IMR-90 (cell line): ENCODE results near the gene NPPC. TPM values are rescaled to one million over a fixed set of nuclear protein-coding genes. Genes with fewer than 3 reads are reported as not detected.

ENCODE experiments used
- ATAC-seq: fragments of 200-7000 bp; cut with Tn5 transposase; 2 replicates; pipeline ENCODE4 v1.9.1; 2020; ENCODE audit warnings: low read depth, mild to moderate bottlenecking, moderate library complexity
- BruUV-seq: library from RNA; stranded (reverse); fragments of 400-500 nt; replicated peaks from 2 replicates; lab custom pipeline; 2021; lab: Mats Ljungman, UMichigan
- CTCF ChIA-PET: fragments of 300-600 bp; formaldehyde crosslinking; extraction: SDS; loops from one replicate; lab custom pipeline; 2021; ENCODE audit warnings: antibody characterized with exemption; lab: Yijun Ruan, JAX
- POLR2A ChIA-PET: fragments of 300-600 bp; sonication (Branson Sonifier 250); formaldehyde crosslinking; loops from one replicate; lab custom pipeline; 2022; ENCODE audit warnings: antibody characterized with exemption; ENCODE audit not compliant: unreplicated experiment; lab: Charles Lee
- DNase-seq: peaks from one replicate; pipeline ENCODE4 v3.0.0; 2013
- H2AFZ ChIP-seq: replicated peaks from 2 replicates; pipeline ENCODE3; 2013; ENCODE audit warnings: low read length, mild to moderate bottlenecking; ENCODE audit not compliant: poor library complexity
- H2AK5ac ChIP-seq: 2 replicates; pipeline ENCODE4 v1.6.1; 2013; ENCODE audit warnings: low read depth, low read length, inconsistent platforms
- H2AK9ac ChIP-seq: replicated peaks from 2 replicates; pipeline ENCODE3; 2013; ENCODE audit warnings: mild to moderate bottlenecking, low read depth, low read length, moderate library complexity; ENCODE audit not compliant: poor library complexity
- H2BK120ac ChIP-seq: 2 replicates; pipeline ENCODE4 v1.6.1; 2013; ENCODE audit warnings: low read depth, low read length, inconsistent platforms
- H2BK15ac ChIP-seq: 3 replicates; pipeline ENCODE4 v1.6.1; 2013; ENCODE audit warnings: low read depth, low read length, inconsistent platforms
- H2BK20ac ChIP-seq: 2 replicates; pipeline ENCODE4 v1.6.1; 2013; ENCODE audit warnings: low read depth, mild to moderate bottlenecking, inconsistent platforms, low read length, moderate library complexity
- H2BK5ac ChIP-seq: 2 replicates; pipeline ENCODE4 v1.6.1; 2013; ENCODE audit warnings: mild to moderate bottlenecking, low read depth, low read length, inconsistent platforms; ENCODE audit not compliant: poor library complexity, severe bottlenecking
- H3K14ac ChIP-seq: replicated peaks from 2 replicates; pipeline ENCODE4 v1.6.1; 2013; ENCODE audit warnings: low read depth, low read length, inconsistent platforms
- H3K18ac ChIP-seq: 2 replicates; pipeline ENCODE4 v1.6.1; 2013; ENCODE audit warnings: low read depth, low read length, control low read depth
- H3K23ac ChIP-seq: 2 replicates; pipeline ENCODE4 v1.6.1; 2013; ENCODE audit warnings: low read depth, low read length, inconsistent platforms
- H3K27ac ChIP-seq: 2 replicates; pipeline ENCODE4 v1.5.1; 2013; ENCODE audit warnings: mild to moderate bottlenecking, control low read depth, low read length; ENCODE audit not compliant: insufficient read depth
- H3K27me3 ChIP-seq: 2 replicates; pipeline ENCODE4 v1.6.1; 2013; ENCODE audit warnings: low read length; ENCODE audit not compliant: control insufficient read depth, insufficient read depth
- H3K36me3 ChIP-seq: 2 replicates; pipeline ENCODE4 v1.6.1; 2013; ENCODE audit warnings: low read length, mixed read lengths; ENCODE audit not compliant: control insufficient read depth, insufficient read depth
- H3K4ac ChIP-seq: 2 replicates; pipeline ENCODE4 v1.6.1; 2013; ENCODE audit warnings: low read depth, low read length, inconsistent platforms
- H3K4me1 ChIP-seq: 2 replicates; pipeline ENCODE4 v1.6.1; 2013; ENCODE audit warnings: low read length, mixed read lengths; ENCODE audit not compliant: control insufficient read depth, insufficient read depth
- H3K4me2 ChIP-seq: 2 replicates; pipeline ENCODE4 v1.6.1; 2013; ENCODE audit warnings: low read depth, mild to moderate bottlenecking, control low read depth, low read length, moderate library complexity
- H3K4me3 ChIP-seq: 2 replicates; pipeline ENCODE4 v1.5.1; 2013; ENCODE audit warnings: low read depth, mild to moderate bottlenecking, control low read depth, low read length, moderate library complexity; ENCODE audit not compliant: insufficient read depth
- H3K56ac ChIP-seq: 2 replicates; pipeline ENCODE4 v1.6.1; 2013; ENCODE audit warnings: low read length, inconsistent platforms; ENCODE audit not compliant: insufficient read depth; ENCODE audit errors: extremely low read depth
- H3K79me1 ChIP-seq, 2 experiments: 2 replicates each; pipeline ENCODE4 v1.6.1; 2013; ENCODE audit warnings: low read length in 2 of 2, inconsistent platforms in 1 of 2, low read depth in 1 of 2
- H3K9ac ChIP-seq: 2 replicates; pipeline ENCODE4 v1.6.1; 2013; ENCODE audit warnings: low read depth, low read length, control low read depth
- H3K9me1 ChIP-seq: 2 replicates; pipeline ENCODE4 v1.6.1; 2013; ENCODE audit warnings: low read length, inconsistent platforms; ENCODE audit not compliant: insufficient read depth
- H3K9me3 ChIP-seq: 2 replicates; pipeline ENCODE4 v1.6.1; 2013; ENCODE audit warnings: low read length; ENCODE audit not compliant: control insufficient read depth, insufficient read depth
- H4K20me1 ChIP-seq: 2 replicates; pipeline ENCODE4 v1.6.1; 2013; ENCODE audit warnings: low read length, inconsistent platforms; ENCODE audit not compliant: insufficient read depth
- H4K5ac ChIP-seq: 2 replicates; pipeline ENCODE4 v1.6.1; 2013; ENCODE audit warnings: mild to moderate bottlenecking, low read depth, low read length, control low read depth
- H4K8ac ChIP-seq, 2 experiments: 2 replicates each; pipeline ENCODE4 v1.6.1; 2013; ENCODE audit warnings: low read depth in 2 of 2, low read length in 2 of 2, control low read depth in 1 of 2, inconsistent platforms in 1 of 2
- H4K91ac ChIP-seq: 2 replicates; pipeline ENCODE4 v1.6.1; 2013; ENCODE audit warnings: low read depth, low read length, inconsistent platforms; ENCODE audit not compliant: insufficient read depth
- ELK1 ChIP-seq: fragments of 150-350 bp; IDR thresholded peaks from 2 replicates; pipeline ENCODE4 v1.6.1; 2016; ENCODE audit warnings: low read depth, mild to moderate bottlenecking, low read length, moderate library complexity, borderline replicate concordance
- MAFK ChIP-seq: IDR thresholded peaks from 2 replicates; pipeline ENCODE4 v1.6.1; 2012; ENCODE audit warnings: low read depth, low read length, improper control_type of control experiment
- MXI1 ChIP-seq: IDR thresholded peaks from 2 replicates; pipeline ENCODE4 v1.6.1; 2012; ENCODE audit warnings: low read depth, mild to moderate bottlenecking, low read length, moderate library complexity, borderline replicate concordance
- RAD21 ChIP-seq: IDR thresholded peaks from 2 replicates; pipeline ENCODE4 v1.6.1; 2012; ENCODE audit warnings: low read length, improper control_type of control experiment
- RFX5 ChIP-seq: IDR thresholded peaks from 2 replicates; pipeline ENCODE4 v1.8.0; 2012; ENCODE audit warnings: low read depth, mild to moderate bottlenecking, low read length, moderate library complexity
- SMC3 ChIP-seq: fragments of 150-350 bp; IDR thresholded peaks from 2 replicates; pipeline ENCODE4 v1.6.1; 2016; ENCODE audit warnings: low read depth, mild to moderate bottlenecking, antibody characterized with exemption, low read length, moderate library complexity
- WGBS, 2 experiments: methylation state at CpG; one replicate each; pipeline versions ENCODE4 v1.1.5 to v1.1.7; 2013; ENCODE audit warnings: missing lambda C conversion rate in 2 of 2; ENCODE audit not compliant: insufficient read length in 1 of 2; ENCODE audit errors: extremely low coverage in 2 of 2; 5-methylcytosine and 5-hydroxymethylcytosine counted together
- dilution Hi-C: fragments of 300-500 bp; cut with HindIII; formaldehyde crosslinking; loops from one replicate; pipeline ENCODE4 v1.14.3; 2018; ENCODE audit warnings: low sequenced_read_pairs; ENCODE audit not compliant: unreplicated experiment
- in situ Hi-C: fragments of 300-500 bp; cut with MboI; formaldehyde crosslinking; loops from 3 replicates; pipeline ENCODE4 v1.14.3; 2019; ENCODE audit warnings: low sequenced_read_pairs, inconsistent platforms, mixed read lengths
- intact Hi-C: fragments of 100-400 bp; cut with micrococcal nuclease; formaldehyde crosslinking; loops from 2 replicates; pipeline ENCODE4 v1.10.0; 2022
- polyA plus RNA-seq, 3 experiments: library from polyadenylated mRNA; depleted of rRNA; stranded (reverse); fragments of >200 nt; gene quantifications; 2 replicates each; pipeline ENCODE4 v1.2.3, GENCODE V29; 2012; ENCODE audit warnings: low replicate concordance in 1 of 3
- total RNA-seq: library from RNA; depleted of rRNA; stranded (reverse); fragments of >200 nt; gene quantifications from 2 replicates; pipeline ENCODE4 v1.2.3, GENCODE V29; 2012

The NPPC gene
- total and polyA plus RNA-seq, 2 of the 4 experiments (the other 2 are of a cell fraction): 0.22 to 0.36 TPM

GRCh38 chr2:231928901-231929725 is 2.9 kb upstream of the NPPC start:
- no peaks in the 10 kb centered on the region for H3K9me1 ChIP-seq
- CTCF ChIA-PET: interaction anchor here (0.5 kb wide), 1 partner anchor 869 kb away, joined by 4 read pairs; no protein-coding TSS in a partner anchor

More at GRCh38 chr2:231928901-231929725, 2.9 kb upstream of the NPPC start:
- Histone ChIP-seq H3K9ac (no peak overlapping the region), H3K36me3 (no peaks in the 10 kb centered on the region), H3K56ac (no peak overlapping the region), H3K79me1 (no peaks in the 10 kb centered on the region), H2BK15ac (no peak overlapping the region), H3K4me3 (no peak overlapping the region), H3K4me2 (no peak overlapping the region), H2BK20ac (no peak overlapping the region), H3K4ac (no peak overlapping the region), H3K4me1 (peaks cover 5% of the 10 kb centered on the region), H3K14ac (no peak overlapping the region), H2BK120ac (no peak overlapping the region), H3K18ac (no peak overlapping the region), H2BK5ac (no peak overlapping the region), H3K27me3 (peaks cover 84% of the 10 kb centered on the region), H3K27ac (no peak overlapping the region), H4K8ac (no peak overlapping the region), H2AK9ac (no peak overlapping the region), H3K23ac (no peak overlapping the region), H2AK5ac (no peak overlapping the region), H4K91ac (no peak overlapping the region), H2AFZ (no peak overlapping the region), H4K5ac (no peak overlapping the region), H4K20me1 (0 out of 2 replicates have a peak, but pooled peaks cover 3% of the 10 kb centered on the region), H3K9me3 (no peaks in the 10 kb centered on the region)
- DNase-seq (no peak), ATAC-seq (no peak)
- WGBS, 2 experiments: 62% methylated on average over 8 of the region's 11 CpGs; no CpG with 5 or more reads in 1 of the 2 experiments
- intact Hi-C loops: no loop called here
- in situ Hi-C loops: no loop called here
- dilution Hi-C loops: no loop called here
- TF ChIP-seq RAD21 (no peak), SMC3 (no peak), ELK1 (no peak), MXI1 (no peak), RFX5 (no peak), MAFK (no peak)
- no TSS peak for BruUV-seq
- POLR2A ChIA-PET: no interaction called here
